RPMI8226 (cell line): ENCODE results near the gene CDKN1B.
"Not testable (repeated sequence)": the region's sequence is repeated elsewhere in the genome, so short reads cannot be mapped to it uniquely, and the experiment has no call there.

Source experiments
- DNase-seq: peaks from one replicate; pipeline ENCODE4 v3.0.0-alpha.2; 2015

The CDKN1B gene

DNA sequence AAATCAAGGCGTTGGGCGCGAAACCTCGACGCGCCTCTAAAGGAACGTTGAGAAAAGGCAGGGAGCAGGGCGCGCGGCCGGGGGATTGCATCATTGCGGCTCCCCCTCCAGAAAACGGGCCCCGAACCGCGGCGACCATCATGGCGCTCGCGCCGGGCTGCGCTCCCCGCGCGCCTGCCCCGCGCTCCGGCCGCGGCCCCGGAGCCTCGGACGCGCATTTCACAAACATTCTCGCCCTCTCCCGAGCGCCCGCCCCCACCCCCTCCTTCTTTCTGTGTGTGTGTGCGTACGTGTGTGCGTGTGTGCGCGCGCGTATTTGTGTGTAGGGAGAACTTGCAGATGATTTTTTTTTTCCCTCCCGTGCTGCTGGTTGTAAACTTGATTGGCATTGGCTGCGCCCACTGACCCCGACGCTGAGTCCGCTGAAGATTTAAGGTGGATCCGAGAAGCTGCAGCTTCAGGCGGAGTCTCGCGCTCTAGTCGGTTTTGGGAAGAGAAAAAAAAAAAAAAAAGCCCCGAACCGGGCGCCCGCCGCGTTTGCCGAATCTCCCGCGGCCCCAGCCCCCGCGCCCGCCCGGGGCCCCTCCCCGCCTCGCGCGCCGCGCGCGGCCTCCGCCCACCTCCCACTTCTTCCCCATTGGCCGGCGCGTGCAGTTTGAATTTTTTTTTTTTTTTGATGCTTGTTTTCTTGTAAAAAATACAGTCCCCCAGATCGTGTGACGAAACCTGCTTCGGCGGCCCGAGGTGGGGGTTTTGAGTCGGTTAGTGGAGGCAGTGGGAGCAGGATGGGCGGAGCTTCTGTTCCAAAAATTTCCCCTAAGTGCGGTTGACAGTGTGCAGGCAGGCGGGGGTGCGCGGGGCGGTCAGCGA lies 8.2 kb downstream of the CDKN1B start:
- DNase-seq, result peak; percentile 97

- no peak for DNase-seq
Measured at GRCh38 chr12:12725956-12726554, 8.9 kb downstream of the CDKN1B start.

DNA sequence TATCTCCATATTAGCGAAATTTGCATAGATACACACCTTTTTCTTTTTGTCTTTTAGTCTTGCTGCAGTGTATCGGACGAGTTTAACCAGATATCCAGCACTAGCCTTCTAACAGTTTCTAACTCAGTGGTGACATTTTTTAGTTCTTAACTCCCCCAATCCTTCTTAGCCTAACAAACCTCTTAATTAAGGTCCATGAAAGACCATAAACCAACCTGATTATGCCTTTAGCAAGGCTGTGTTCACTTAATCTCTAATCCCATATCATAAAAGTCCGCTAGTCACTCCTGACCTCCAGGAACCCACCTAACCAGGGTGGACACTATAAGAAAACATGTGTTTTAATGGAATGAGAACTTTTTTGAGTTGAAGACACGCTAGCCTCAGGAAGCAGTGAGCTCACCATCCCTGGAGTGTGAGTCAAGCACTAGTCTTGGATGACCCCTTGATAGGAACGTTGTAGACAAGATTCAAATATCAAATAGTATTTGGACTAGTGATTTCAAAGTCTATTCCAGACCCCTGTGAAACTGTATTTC lies 9.5 kb downstream of the CDKN1B start:
- DNase-seq, result no peak

DNA sequence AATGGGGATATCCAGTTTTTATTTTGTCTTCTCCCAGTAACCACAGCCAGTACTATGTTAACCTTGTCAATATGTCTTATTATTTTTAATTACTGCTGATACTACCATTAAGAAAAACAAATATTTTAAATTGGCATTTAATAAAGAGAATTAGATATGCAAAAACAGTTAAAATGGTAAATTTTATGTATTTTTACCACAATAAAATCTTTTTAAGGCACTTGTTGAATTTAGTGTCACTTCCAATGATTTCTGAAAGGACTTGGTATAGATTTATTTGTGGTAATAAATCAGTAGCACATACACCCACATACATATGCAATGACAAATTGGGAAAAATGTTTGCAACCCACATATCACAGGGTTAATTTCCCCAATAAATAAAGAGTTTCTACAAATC lies 14.0 kb downstream of the CDKN1B start:
- no peak for DNase-seq

- DNase-seq, result no peak
Measured at GRCh38 chr12:12731785-12732184, 14.6 kb downstream of the CDKN1B start.

GRCh38 chr12:12733118-12733517 lies 15.9 kb downstream of the CDKN1B start:
- DNase-seq, result no peak

DNA sequence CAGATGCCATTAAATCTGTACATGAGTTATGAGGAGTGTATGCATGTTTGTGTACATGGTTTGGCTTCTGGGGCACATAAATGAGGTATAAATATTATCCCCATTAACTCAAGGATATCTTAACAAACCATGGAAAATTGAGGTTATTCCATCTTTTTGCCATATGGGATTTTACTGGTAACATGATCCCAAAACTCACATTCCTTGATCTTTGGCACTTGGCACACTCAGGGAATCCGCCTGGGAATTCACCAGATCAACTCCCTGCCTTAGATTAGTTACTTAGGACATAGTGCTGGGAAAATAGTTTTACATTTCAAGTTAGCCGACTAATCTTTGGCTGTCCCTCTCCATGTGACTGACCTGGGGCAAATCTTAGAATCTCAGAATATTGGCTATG lies 16.9 kb downstream of the CDKN1B start:
- no peak for DNase-seq

GRCh38 chr12:12734561-12735071 lies 17.4 kb downstream of the CDKN1B start:
- DNase-seq, result no peak

DNA sequence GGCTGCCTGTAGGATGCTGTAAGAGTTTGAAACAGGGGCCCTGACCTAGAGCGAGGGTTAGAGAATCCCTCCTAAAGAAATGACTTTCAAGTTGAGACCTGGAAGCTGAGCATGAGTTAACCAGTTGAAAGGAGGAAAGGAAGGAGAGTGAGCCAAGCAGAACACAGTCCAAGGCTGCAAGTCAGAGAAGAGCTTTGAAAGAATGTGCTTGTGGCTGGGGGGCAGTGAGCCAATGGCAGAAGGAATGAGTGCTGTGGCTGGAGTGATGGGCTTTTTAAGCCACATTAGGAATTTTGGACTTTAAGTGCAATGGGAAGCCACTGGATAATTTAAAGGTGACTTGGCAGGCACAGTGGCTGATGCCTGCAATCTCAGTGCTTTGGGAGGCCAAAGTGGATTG lies 18.1 kb downstream of the CDKN1B start:
- no peak for DNase-seq

DNA sequence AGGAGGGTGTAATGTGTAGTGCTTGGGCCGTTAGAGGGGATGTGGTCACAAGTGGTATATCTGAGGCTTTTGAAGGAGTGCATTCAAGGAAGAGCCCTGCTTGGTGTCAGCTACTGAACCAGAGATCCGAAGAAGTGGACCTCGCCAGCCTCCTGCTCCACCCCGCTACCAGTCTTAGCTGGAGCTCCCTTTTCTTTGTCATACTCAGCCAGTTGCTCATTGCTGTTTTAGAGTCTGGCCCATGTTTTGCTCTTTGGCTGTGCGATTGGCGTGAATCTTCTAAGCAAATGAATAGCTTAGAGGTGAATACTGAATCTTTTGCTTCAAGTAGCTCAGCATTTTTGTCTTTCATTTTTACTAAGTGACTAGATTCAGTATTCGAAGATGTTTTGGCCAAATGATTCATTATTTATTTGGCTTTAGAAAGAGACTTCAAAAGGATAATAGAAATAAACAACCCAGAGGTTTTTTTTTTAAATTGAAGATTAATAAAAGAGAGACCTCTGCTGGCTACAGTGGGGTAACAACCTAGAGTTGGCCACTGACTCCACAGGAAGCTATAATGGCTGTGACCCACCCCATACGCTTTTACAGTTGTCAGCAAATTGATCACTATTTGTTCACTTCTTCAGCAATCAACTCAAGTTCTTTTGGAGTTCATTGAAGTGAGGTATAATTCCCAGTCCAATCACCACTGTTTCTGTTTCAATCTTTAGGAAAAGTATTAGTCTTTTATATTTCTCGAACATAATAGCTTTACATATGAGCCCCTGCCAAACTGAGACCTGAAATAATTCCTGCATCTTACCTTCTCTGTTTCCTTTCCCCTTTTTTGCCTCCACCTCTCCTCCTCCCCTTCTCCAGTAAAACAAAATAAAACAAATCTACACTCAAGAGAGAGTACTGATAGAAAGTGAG lies 19.9 kb downstream of the CDKN1B start:
- DNase-seq, result peak; percentile 50

- not testable (repeated sequence) for DNase-seq
Measured at GRCh38 chr12:12738152-12738551, 21.0 kb downstream of the CDKN1B start.

DNA sequence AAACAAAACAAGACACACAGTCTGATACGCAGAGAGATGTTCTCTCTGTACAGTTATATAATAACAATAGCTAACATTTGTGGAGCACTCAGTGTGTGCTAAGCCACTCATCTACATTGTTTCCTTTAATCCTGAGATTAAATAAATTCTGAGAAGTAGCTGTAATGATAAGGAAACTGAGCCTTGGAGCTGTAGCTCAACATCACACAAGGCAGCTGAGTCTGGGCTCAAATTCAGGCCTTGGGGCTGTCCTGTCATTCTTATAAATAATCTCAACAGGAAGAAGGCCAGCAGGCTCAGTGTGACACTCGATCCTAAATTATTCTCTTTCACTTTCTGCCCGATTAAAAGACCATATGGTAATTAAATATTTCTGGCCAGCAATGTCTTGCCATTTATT lies 24.5 kb downstream of the CDKN1B start:
- DNase-seq, result no peak

DNA sequence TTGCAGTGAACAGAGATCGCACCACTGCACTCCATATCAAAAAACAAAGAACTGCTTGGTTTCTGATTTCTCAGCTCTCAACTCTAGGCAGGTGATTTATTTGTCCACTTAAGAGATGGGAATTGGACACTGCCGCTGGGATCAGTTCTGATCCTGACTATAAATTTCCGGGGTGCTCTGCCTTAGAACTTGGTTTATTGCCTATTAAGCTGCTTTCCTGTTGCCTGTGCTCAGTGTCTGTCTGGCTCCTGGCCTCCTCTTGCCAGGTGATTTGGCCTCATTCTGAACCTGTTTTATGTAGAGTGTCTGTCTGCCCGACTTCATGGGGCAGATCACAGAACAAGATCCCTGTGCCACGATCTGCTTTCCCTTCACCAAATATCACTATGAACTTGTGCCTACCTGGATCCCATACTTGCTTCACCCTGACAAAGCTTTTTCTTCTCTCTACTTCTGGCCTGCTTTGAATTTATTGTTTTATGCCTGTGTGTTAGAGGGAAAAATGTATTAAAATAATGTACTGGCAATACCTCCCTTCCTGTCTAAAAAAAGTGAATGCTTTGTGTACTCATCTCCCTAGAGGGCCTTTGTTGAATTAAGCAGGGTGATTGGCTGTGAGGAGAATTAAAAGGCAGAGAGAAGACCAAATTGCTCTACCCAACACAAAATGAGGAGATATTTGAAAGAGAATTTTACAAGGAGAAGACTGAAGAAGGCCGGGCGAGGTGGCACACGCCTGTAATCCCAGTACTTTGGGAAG lies 27.6 kb downstream of the CDKN1B start:
- no peak for DNase-seq

GRCh38 chr12:12745576-12746211 lies 28.5 kb downstream of the CDKN1B start:
- no peak for DNase-seq

GRCh38 chr12:12747278-12747677 lies 30.1 kb downstream of the CDKN1B start:
- DNase-seq, result no peak

DNA sequence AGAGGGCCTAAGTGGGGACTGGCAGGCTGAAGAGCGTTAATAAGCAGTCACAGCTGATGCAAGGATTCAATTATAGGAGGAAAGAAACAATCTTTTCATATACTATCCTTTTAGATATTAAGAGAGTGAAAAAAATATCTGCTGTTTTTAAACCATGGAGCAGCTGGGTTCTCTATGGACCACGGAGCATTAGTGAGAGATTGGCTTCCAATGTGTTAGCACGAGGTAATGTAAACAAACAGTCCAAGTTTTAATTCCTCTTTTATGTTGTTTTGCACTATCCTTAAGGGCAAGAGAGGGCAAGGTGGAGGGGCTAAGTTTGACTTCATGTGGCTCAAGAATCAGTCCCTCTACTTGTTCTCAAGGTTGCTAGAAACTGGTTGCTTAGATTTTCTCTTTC lies 30.9 kb downstream of the CDKN1B start:
- no peak for DNase-seq

DNA sequence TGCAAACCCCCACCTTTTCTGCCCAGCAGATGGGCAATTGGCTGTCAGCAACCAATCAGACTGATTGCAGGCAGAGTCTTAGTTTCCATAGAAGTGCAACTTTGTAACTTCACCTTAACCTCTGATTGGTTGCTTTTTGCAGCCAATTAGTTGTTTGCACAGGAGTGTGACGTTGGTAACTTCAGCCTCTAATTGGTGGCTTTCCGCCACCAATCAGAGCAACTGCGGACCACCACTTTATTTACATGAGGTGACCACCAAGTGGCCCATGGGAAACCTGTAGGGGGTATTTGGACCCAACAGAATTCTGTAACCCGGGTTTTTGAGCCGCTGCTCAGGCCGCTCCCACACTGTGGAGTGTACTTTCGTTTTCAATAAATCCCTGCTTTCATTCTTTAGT lies 32.3 kb downstream of the CDKN1B start:
- no peak for DNase-seq

DNA sequence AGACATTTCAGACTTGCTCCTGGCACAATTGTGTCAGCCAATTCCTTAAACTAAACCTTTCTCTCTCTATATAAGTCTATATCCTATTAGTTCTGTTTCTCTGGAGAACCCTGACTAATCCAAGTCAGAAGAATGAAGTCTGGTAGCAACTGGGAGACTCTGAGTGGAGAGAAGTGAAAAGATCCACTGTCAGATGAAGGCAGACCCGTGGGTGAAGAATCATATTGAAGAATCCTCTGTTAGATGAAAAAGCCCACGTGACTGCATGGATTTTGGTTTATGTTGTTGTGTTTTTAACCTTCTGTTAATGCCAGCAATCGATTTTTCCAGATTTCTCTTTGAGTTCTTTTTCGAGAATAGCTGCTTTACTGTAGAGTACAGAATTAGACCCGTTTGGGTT lies 38.8 kb downstream of the CDKN1B start:
- DNase-seq, result no peak

DNA sequence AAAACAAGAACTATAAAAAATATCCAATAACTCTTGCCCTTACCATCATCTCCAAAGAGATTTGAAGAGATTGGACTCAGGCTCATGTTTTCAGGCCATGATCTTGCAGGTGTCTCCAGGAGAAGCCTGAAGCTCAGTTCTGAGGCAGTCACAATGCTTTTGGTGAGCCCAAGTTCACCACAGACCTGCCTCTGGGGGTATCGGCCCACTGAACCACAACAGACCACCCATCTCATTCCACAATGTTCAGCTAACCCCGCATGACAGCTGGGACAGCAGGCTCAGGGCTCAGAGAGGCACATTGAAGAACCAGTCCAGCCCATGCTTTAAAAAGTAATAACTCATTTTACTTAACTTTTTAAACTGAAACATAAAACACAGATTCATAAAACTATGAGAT lies 40.0 kb downstream of the CDKN1B start:
- DNase-seq, result no peak

- no peak for DNase-seq
Measured at GRCh38 chr12:12759234-12759915, 42.2 kb downstream of the CDKN1B start.

GRCh38 chr12:12764824-12765223 lies 47.7 kb downstream of the CDKN1B start:
- DNase-seq, result no peak
